SU-DHL-6 (cell line): ENCODE data around the gene AKR1C1.

ENCODE experiments used
- EZH2phosphoT487 ChIP-seq: fragments of 200-600 bp; sonication (generic), shearing (Covaris generic); conservative IDR thresholded peaks from 2 replicates; pipeline ENCODE4 v1.6.1; 2018; ENCODE audit warnings: mild to moderate bottlenecking, antibody characterized with exemption, low read length, moderate library complexity, mixed read lengths
- TF ChIP-seq, protein P1 (sequence below): fragments of 200-600 bp; sonication (generic); IDR thresholded peaks from one replicate; pipeline ENCODE4 v1.5.1; 2017; ENCODE audit warnings: antibody characterized with exemption, mild to moderate bottlenecking, low read length, moderate library complexity; ENCODE audit not compliant: insufficient read depth, poor library complexity, severe bottlenecking

DNA sequence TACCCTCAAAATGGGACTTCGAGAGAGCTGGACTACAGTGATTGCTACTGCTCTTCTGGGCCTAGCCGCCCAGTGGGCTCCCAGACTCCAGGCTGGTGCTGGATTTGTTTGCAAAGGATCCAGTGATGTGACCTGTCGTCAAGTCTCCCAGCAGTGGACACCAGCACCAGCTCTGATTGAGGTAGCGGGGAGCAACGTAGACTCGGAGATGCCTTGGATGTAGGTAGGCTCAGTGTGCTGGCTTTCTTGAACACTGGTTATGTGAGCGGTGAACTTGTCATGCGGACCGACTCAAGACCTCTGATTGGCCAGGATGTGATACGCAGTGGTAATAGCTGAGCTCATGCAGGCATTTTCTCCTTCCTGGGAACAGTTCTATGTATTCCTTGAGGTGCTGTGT lies 21.0 kb downstream of the AKR1C1 start:
- TF ChIP-seq, protein P1, sequence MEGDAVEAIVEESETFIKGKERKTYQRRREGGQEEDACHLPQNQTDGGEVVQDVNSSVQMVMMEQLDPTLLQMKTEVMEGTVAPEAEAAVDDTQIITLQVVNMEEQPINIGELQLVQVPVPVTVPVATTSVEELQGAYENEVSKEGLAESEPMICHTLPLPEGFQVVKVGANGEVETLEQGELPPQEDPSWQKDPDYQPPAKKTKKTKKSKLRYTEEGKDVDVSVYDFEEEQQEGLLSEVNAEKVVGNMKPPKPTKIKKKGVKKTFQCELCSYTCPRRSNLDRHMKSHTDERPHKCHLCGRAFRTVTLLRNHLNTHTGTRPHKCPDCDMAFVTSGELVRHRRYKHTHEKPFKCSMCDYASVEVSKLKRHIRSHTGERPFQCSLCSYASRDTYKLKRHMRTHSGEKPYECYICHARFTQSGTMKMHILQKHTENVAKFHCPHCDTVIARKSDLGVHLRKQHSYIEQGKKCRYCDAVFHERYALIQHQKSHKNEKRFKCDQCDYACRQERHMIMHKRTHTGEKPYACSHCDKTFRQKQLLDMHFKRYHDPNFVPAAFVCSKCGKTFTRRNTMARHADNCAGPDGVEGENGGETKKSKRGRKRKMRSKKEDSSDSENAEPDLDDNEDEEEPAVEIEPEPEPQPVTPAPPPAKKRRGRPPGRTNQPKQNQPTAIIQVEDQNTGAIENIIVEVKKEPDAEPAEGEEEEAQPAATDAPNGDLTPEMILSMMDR: no peak
- TF ChIP-seq EZH2phosphoT487: no peak
